HepG2 (cell line): ENCODE data around the gene ENTPD2. TPM values are rescaled to one million over a fixed set of nuclear protein-coding genes. Genes with fewer than 3 reads are reported as not detected.

Experiments used
- HMG20B ChIP-seq: conservative IDR thresholded peaks from 2 replicates; pipeline ENCODE4 v1.6.1; 2016; ENCODE audit warnings: missing genetic modification reagents, missing compliant biosample characterization
- ISX ChIP-seq: sonication (generic); formaldehyde crosslinking; conservative IDR thresholded peaks from 2 replicates; pipeline ENCODE4 v1.5.0; 2020; ENCODE audit warnings: missing genetic modification reagents
- MZF1 ChIP-seq: sonication (generic); formaldehyde crosslinking; IDR thresholded peaks from 2 replicates; pipeline ENCODE4 v1.8.1; 2023; ENCODE audit warnings: mild to moderate bottlenecking, missing genetic modification reagents, borderline replicate concordance
- ZNF12 ChIP-seq: sonication (generic); formaldehyde crosslinking; IDR thresholded peaks from 2 replicates; pipeline ENCODE4 v1.5.0; 2020; ENCODE audit warnings: missing genetic modification reagents
- ZNF441 ChIP-seq: sonication (generic); formaldehyde crosslinking; IDR thresholded peaks from 2 replicates; pipeline ENCODE4 v1.7.0; 2021; ENCODE audit warnings: missing genetic modification reagents, borderline replicate concordance
- ZNF451 ChIP-seq: sonication (generic); formaldehyde crosslinking; IDR thresholded peaks from 2 replicates; pipeline ENCODE4 v1.5.0; 2020; ENCODE audit warnings: mild to moderate bottlenecking, missing genetic modification reagents
- ZNF614 ChIP-seq: IDR thresholded peaks from 2 replicates; pipeline ENCODE4 v1.6.1; 2018; ENCODE audit warnings: missing biosample characterization, missing genetic modification reagents, inconsistent platforms, borderline replicate concordance
- ZNF724P ChIP-seq: sonication (generic); formaldehyde crosslinking; IDR thresholded peaks from 2 replicates; pipeline ENCODE4 v1.8.0; 2022; ENCODE audit warnings: missing genetic modification reagents, borderline replicate concordance
- ZNF766 ChIP-seq: sonication (generic); formaldehyde crosslinking; IDR thresholded peaks from 2 replicates; pipeline ENCODE4 v1.5.0; 2020; ENCODE audit warnings: missing genetic modification reagents, borderline replicate concordance
- polyA plus RNA-seq, 8 experiments: library from polyadenylated mRNA; depleted of rRNA in 3 of 8; stranded (reverse) in 7 of 8; unstranded in 1 of 8; fragments of >200 nt; fragmentation: Illumina TruSeq in 4 of 8; extraction: Trizol in 4 of 8; gene quantifications; 2 replicates each; pipeline versions ENCODE4 v1.2.1 to v1.2.3, GENCODE V29; 2011 to 2016; ENCODE audit warnings: low read depth in 4 of 8, missing spikeins in 1 of 8, mixed read lengths in 1 of 8; ENCODE audit not compliant: insufficient read depth in 1 of 8
- total RNA-seq, 5 experiments: library from RNA; depleted of rRNA; stranded (reverse); fragments of >200 nt; fragmentation: Illumina TruSeq; extraction: Trizol; gene quantifications; 2 replicates each; pipeline ENCODE4 v1.2.3, GENCODE V29; 2016; ENCODE audit warnings: low read depth in 1 of 5
- TF ChIP-seq, protein P1 (sequence below): sonication (generic); formaldehyde crosslinking; IDR thresholded peaks from 2 replicates; pipeline ENCODE4 v1.4.0; 2020; ENCODE audit warnings: mild to moderate bottlenecking, missing genetic modification reagents, borderline replicate concordance
- TF ChIP-seq, protein P2 (sequence below): fragments of 450-650 bp; IDR thresholded peaks from 2 replicates; pipeline ENCODE4 v1.6.1; 2017
- TF ChIP-seq, protein P3 (sequence below): sonication (generic); formaldehyde crosslinking; IDR thresholded peaks from 2 replicates; pipeline ENCODE4 v1.4.0; 2020; ENCODE audit warnings: missing genetic modification reagents
- TF ChIP-seq, protein P4 (sequence below): sonication (generic); formaldehyde crosslinking; IDR thresholded peaks from 2 replicates; pipeline ENCODE4 v1.5.1; 2020; ENCODE audit warnings: mild to moderate bottlenecking, moderate library complexity, missing genetic modification reagents
- TF ChIP-seq, protein P5 (sequence below): sonication (generic); formaldehyde crosslinking; conservative IDR thresholded peaks from 2 replicates; pipeline ENCODE4 v1.4.0; 2020; ENCODE audit warnings: mild to moderate bottlenecking, missing genetic modification reagents, moderate library complexity
- TF ChIP-seq, protein P6 (sequence below): sonication (generic); formaldehyde crosslinking; conservative IDR thresholded peaks from 2 replicates; pipeline ENCODE4 v1.8.0; 2022; ENCODE audit warnings: mild to moderate bottlenecking, moderate library complexity, missing genetic modification reagents

Gene ENTPD2
- total and polyA plus RNA-seq, 2 of the 13 experiments (the other 11 are each of a cell fraction or from before 2014, with no cell fraction given) = 0.95 to 3.2 TPM

DNA sequence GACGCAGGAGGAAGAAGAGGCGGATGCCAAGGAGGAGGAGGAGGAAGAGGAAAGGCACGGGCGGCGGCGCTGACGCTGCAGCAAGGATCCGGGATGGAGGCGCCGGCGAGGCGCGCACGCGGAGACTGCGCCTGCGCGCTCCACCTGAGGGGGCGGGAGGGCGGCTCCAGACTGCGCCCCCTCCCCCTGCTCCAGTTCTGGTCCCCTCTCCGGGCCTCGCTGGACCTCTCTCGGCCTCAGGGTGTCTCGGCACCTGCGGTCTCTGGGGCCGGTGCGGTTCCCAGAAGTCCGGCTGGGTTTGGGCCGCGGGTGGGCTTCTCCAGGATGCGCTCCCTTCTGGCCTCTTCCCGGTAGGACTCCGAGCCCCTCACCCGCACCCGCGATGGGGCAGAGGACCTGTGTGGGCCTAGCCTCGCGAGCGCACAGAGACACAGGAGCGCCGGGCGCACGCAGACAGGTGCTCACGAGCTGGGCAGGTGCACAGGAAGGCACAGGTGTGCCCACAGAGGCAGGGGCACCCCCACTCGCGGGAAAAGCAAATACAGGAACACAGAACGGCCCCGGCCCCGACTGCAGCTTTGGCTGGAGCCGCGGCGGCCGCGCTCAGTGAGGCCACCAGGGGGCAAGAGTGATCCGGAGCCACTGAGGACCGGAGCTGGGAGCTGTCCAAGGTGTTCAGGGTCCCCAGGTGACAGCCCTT lies 7.6 kb downstream of the ENTPD2 start, which contains the start of gene NPDC1 (continued):
- TF ChIP-seq, protein P1, sequence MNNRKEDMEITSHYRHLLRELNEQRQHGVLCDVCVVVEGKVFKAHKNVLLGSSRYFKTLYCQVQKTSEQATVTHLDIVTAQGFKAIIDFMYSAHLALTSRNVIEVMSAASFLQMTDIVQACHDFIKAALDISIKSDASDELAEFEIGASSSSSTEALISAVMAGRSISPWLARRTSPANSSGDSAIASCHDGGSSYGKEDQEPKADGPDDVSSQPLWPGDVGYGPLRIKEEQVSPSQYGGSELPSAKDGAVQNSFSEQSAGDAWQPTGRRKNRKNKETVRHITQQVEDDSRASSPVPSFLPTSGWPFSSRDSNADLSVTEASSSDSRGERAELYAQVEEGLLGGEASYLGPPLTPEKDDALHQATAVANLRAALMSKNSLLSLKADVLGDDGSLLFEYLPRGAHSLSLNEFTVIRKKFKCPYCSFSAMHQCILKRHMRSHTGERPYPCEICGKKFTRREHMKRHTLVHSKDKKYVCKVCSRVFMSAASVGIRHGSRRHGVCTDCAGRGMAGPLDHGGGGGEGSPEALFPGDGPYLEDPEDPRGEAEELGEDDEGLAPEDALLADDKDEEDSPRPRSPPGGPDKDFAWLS (CRISPR knock-in tag) = no peak
- TF ChIP-seq, protein P2, sequence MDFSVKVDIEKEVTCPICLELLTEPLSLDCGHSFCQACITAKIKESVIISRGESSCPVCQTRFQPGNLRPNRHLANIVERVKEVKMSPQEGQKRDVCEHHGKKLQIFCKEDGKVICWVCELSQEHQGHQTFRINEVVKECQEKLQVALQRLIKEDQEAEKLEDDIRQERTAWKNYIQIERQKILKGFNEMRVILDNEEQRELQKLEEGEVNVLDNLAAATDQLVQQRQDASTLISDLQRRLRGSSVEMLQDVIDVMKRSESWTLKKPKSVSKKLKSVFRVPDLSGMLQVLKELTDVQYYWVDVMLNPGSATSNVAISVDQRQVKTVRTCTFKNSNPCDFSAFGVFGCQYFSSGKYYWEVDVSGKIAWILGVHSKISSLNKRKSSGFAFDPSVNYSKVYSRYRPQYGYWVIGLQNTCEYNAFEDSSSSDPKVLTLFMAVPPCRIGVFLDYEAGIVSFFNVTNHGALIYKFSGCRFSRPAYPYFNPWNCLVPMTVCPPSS = no peak
- TF ChIP-seq ZNF441 = peak; percentile 74; the same call in 1 of the 2 replicates
- TF ChIP-seq, protein P3, sequence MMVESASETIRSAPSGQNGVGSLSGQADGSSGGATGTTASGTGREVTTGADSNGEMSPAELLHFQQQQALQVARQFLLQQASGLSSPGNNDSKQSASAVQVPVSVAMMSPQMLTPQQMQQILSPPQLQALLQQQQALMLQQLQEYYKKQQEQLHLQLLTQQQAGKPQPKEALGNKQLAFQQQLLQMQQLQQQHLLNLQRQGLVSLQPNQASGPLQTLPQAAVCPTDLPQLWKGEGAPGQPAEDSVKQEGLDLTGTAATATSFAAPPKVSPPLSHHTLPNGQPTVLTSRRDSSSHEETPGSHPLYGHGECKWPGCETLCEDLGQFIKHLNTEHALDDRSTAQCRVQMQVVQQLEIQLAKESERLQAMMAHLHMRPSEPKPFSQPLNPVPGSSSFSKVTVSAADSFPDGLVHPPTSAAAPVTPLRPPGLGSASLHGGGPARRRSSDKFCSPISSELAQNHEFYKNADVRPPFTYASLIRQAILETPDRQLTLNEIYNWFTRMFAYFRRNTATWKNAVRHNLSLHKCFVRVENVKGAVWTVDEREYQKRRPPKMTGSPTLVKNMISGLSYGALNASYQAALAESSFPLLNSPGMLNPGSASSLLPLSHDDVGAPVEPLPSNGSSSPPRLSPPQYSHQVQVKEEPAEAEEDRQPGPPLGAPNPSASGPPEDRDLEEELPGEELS (CRISPR knock-in tag) = peak; percentile 42; the same call in 1 of the 2 replicates
- TF ChIP-seq, protein P4, sequence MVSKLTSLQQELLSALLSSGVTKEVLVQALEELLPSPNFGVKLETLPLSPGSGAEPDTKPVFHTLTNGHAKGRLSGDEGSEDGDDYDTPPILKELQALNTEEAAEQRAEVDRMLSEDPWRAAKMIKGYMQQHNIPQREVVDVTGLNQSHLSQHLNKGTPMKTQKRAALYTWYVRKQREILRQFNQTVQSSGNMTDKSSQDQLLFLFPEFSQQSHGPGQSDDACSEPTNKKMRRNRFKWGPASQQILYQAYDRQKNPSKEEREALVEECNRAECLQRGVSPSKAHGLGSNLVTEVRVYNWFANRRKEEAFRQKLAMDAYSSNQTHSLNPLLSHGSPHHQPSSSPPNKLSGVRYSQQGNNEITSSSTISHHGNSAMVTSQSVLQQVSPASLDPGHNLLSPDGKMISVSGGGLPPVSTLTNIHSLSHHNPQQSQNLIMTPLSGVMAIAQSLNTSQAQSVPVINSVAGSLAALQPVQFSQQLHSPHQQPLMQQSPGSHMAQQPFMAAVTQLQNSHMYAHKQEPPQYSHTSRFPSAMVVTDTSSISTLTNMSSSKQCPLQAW = peak; percentile 77
- TF ChIP-seq, protein P5, sequence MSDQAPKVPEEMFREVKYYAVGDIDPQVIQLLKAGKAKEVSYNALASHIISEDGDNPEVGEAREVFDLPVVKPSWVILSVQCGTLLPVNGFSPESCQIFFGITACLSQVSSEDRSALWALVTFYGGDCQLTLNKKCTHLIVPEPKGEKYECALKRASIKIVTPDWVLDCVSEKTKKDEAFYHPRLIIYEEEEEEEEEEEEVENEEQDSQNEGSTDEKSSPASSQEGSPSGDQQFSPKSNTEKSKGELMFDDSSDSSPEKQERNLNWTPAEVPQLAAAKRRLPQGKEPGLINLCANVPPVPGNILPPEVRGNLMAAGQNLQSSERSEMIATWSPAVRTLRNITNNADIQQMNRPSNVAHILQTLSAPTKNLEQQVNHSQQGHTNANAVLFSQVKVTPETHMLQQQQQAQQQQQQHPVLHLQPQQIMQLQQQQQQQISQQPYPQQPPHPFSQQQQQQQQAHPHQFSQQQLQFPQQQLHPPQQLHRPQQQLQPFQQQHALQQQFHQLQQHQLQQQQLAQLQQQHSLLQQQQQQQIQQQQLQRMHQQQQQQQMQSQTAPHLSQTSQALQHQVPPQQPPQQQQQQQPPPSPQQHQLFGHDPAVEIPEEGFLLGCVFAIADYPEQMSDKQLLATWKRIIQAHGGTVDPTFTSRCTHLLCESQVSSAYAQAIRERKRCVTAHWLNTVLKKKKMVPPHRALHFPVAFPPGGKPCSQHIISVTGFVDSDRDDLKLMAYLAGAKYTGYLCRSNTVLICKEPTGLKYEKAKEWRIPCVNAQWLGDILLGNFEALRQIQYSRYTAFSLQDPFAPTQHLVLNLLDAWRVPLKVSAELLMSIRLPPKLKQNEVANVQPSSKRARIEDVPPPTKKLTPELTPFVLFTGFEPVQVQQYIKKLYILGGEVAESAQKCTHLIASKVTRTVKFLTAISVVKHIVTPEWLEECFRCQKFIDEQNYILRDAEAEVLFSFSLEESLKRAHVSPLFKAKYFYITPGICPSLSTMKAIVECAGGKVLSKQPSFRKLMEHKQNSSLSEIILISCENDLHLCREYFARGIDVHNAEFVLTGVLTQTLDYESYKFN (CRISPR knock-in tag) = peak; percentile 33; the same call in 1 of the 2 replicates
- TF ChIP-seq, protein P6, sequence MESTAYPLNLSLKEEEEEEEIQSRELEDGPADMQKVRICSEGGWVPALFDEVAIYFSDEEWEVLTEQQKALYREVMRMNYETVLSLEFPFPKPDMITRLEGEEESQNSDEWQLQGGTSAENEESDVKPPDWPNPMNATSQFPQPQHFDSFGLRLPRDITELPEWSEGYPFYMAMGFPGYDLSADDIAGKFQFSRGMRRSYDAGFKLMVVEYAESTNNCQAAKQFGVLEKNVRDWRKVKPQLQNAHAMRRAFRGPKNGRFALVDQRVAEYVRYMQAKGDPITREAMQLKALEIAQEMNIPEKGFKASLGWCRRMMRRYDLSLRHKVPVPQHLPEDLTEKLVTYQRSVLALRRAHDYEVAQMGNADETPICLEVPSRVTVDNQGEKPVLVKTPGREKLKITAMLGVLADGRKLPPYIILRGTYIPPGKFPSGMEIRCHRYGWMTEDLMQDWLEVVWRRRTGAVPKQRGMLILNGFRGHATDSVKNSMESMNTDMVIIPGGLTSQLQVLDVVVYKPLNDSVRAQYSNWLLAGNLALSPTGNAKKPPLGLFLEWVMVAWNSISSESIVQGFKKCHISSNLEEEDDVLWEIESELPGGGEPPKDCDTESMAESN = peak; percentile 72; the same call in 1 of the 2 replicates
- TF ChIP-seq ZNF451 (CRISPR knock-in tag) = peak; percentile 83; the same call in 1 of the 2 replicates
- peak; percentile 66; the same call in 1 of the 2 replicates for TF ChIP-seq HMG20B (CRISPR knock-in tag)
- no peak; the same call in 1 of the 2 replicates for TF ChIP-seq ZNF724P (CRISPR knock-in tag)
- peak; percentile 51; the same call in 1 of the 2 replicates for TF ChIP-seq ZNF766
- TF ChIP-seq ZNF12 (CRISPR knock-in tag) = 0 out of 2 replicates have a peak, but pooled peaks have one; percentile 40
- no peak for TF ChIP-seq MZF1 (CRISPR knock-in tag)
- peak; percentile 69; the same call in 1 of the 2 replicates for TF ChIP-seq ZNF614 (CRISPR knock-in tag)
- TF ChIP-seq ISX (CRISPR knock-in tag) = peak; percentile 78; the same call in 1 of the 2 replicates
